Suppressor macrophage treated with lipopolysaccharide for 1 hour (primary cell): ENCODE measurements around the gene FBRSL1.

Experiments
- DNase-seq, 3 donors: peaks; one replicate each; pipeline ENCODE4 v3.0.0-alpha.2; 2020 to 2022

FBRSL1 gene

DNA sequence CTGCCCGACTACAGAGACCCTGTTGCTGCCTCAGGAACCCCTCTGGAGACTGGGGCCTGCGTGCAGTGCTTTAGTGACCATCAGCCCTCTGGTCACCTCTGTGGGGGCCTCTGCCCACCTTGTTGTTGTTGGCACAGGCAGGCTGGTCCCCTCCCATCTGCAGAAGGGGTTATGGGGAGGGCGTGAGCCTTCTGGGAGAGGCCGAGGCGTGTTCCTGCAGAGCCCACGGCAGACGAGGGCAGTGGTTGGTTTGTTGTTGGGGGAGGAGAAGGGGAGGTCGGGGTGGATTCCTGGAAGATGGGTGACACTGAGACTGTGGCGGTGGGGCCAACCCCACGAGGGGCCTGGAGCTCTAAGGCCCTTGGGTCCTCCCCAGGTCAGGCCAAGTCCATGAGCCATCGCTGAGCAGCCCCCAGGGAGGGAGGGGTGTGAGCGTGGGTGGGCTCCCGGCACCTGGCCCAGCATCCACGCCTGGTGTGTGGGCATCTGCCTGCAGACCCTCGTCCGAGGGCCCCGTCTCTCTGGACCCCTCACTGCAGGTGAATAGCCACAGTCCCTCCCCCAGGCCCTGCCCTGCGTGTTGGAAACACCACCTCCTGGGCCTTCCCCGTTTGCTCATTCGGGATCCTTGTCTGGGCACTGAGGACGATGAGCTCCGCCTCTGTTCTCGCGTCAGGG, 23.6 kb downstream of the FBRSL1 start:
- DNase-seq = no peak

DNA sequence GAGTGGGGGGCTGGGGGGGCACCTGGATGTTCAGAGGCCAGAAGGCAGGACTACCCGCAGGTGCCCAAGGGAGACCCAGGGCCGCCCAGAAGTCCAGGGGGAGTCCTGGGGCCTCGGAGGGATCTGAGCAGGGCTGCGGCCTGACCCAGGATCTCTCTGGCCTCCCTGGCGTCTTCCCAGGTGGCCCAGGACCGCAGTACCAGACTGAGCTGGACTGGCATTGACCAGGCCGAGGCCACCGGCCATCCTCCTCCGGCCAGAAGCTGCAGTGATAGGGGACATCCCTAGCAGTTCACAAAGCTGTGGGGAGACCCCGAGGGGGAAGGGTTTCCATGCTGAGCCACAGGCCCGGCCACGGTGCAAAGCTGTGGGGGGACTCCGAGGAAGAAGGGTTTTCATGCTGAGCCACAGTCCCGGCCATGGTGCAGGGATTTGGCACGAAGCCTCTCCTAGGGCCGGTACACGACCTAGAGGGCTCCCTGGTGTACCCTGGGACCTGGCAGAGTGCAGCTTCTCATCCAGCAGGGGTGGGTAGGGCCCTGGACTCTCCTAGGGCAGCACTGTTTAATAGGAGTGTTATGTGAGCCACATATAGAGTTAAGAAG, 24.4 kb downstream of the FBRSL1 start:
- no peak for DNase-seq

DNA sequence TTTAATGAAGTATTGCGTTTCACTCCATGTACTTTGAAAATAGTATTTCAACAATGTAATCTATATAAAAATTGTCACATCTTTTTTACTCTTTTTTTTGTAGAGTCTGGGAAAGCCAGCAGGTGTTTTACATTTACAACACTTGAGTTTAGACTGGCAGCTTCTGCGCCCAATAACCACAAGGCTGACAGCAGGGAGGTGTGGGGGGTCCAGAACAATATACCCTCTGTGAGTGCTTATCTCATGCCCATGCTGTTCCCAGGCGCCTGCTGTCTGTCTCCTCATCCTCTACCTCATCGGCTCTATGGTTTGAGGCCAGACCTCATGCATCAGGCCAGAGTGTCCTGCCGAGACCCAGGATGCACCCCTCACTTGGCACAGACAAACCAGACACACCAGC, 24.9 kb downstream of the FBRSL1 start:
- no peak for DNase-seq

DNA sequence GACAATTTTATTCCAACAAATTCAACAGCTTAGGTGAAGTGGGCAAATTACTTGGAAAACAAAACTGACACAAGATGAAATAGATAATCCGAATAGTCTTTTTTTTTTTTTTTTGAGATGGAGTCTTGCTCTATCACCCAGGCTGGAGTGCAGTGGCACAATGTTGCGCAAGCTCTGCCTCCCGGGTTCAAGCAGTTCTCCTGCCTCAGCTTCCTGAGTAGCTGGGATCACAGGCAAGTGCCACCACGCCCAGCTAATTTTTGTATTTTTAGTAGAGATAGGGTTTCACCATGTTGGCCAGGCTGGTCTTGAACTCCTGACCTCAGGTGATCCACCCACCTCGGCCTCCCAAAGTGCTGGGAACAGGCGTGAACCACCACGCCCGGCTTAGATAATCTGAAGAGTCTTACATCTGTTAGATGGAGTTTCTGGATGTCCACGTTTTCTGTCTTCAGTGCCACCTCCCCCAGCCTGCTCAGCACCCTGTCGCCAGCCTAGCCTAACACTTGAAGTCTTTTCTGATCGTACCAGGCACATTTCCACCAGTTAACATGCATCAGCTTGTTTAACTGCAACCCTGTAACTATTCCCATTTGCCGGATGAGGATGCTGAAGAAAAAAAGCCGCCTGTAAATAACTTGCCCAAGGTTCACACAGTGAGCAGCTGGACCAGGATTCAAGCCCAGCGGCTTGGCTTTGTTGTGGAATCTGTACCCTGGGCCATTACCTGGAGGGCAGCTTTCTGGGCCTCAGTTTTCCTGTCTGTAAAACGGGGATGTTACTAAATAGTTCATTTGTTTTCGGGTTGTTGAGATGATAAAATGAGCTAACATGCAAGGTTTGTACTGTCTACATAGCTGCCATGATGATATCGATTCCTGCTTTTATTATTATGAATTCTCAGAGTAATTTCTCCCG, 26.4 kb downstream of the FBRSL1 start:
- DNase-seq = no peak

DNA sequence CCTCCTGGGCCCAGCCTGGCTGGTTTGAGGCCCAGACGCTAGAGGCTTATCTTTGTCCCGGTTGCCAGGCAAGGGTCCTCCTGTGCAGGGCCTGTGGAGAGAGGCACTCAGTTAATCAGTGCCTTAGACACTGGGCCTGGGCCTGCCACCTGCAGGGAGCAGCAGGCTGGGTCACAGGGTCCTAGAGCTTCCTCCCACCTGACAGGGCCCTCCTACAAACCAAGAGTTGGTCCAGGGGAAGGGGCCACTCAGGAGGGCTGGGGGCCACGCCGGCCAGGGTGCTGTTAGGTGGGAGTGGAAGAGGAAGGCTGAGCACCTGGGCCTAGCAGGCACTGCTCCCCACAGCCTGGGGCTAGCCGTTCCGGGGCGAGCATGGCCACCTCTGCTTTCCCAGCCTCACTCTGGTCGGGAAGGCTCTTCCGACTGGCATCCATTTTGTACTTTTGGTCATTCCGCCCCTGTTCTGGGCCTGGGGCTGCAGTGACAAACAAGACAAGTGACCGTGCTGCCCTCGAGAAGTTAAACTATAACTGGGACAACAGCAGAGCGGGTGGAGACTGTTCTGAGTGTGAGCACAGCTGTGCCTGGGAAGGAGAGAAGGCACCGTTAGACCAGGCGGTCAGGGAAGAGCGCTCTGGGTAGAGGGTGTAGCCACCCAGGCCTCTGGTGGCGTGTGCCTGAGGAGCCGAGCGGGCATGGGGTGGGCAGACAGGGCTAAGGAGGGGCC, 27.2 kb downstream of the FBRSL1 start:
- no peak for DNase-seq

DNA sequence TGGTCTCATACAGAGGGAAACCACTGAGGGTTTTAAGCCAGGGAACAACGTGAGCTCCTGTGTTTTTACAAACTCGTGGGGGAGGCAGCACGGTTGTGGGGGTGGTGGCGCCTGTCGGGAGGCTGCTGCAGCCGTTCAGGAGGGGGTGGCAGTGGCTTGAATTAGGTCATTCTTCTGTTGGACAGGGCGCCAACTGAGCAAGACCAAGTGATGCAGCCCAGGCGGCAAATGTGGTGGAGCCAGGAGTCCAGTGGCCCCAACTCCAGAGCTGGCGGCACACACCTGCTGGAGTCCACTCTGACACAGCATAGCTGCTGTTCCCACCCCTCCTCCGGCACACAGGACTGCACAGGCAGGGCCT, 27.8 kb downstream of the FBRSL1 start:
- DNase-seq = no peak

DNA sequence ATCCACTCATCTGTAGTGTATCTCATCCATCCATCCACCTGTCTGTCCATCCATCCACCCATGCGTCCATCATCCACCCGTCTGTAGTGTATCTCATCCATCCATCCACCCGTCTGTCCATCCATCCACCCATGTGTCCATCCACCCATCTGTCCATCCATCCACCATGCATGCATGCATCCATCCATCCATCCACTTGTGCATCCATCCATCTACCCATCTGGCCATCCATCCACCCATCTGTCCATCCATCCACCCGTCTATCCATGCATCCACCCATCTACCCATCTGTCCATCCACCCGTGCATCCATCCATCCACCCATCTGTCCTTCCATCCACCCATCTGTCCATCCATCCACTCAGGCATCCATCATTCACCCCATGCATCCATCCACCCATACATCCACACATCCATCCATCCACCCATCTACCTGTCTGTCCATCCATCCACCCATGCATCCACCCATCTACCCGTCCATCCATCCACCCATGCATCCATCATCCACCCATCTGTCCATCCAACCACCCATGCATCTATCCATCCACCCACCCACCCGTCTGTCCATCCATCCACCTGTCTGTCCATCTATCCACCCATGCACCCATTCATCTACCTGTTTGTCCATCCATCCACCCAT, 28.5 kb downstream of the FBRSL1 start:
- no peak for DNase-seq

DNA sequence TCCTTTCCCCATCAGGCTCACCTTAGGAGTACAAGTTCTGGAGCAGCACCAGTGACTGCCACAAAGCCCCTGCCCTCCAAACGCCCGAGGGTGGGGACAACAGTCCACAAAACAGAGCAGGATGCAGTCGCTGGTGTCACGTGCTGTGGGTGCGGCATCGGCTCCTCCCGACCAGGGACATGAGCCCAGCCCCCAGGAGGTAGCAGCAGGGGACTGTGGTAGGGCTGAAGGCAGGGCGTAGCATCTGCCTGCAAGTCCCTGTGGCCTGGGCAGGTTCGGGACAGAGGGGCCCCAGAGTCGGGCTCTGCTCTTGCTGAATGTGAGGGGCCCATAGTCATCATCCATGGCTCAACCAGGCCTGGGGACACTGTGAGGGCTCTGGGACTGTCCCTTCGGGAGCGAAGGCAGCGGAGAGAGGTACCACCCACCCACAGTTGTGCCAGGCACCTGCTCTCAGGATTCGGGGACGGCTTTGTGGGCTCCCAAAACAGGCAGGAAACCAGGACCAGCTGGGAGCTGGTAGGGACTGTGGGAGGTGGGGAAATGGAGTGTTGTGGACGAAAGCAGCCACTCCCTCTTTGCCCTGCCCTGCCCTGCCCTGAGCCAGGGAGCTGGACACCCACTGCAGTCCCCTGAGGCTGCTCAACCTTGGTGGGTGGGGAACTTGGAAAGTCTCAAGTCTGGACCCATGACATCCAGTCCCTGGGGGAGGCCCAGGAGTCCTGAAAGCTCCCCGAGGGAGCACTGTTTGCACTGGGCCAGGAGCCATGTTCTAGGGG, 30.7 kb downstream of the FBRSL1 start:
- no peak for DNase-seq

DNA sequence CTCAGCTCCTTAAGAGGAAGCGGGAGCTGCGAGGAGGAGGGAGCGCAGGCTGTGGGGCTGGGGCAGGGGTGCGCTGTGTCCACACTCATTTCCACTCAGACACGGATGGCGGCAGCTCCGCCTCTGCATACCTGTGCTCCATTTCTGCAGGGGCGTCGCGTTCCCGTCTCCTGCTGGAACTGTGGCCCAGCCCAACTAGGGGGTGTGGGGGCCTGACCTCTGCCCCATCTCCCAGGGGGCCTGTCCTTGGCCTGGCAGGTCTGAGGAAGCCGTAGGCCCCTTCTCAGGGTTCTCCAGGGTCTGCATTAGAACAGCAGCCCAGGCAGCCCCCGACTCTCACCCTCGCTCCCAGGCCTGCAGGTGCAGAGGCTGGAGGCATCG, 31.2 kb downstream of the FBRSL1 start:
- DNase-seq = no peak

DNA sequence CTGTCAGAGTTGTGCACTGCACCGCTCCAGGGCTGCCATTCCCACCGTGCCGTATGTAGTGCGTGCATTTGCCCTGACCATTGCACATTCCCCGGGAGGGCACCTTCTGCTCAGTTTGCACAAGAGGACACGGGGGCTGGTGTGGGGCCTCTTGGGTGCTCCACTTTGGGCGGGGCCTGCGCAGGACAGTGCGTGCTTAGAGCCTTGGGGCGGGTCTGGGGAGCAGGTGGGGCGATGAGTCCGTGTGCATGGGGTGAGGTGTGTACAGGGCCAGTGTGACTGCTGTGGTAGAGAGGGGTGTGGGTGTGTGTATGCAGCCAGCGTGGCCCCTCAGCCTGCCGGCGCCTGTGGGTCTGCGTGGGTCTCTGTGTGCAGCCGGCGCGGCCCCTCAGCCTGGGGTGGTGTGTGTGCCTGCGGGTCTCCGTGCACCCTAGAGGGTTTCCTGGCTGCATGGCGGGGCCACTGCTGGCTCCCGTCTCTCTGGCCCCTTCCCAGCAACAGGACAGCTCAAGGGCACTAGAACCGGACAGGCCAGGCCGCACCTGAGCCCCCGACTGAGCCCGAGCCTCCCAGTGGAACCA, 31.9 kb downstream of the FBRSL1 start:
- DNase-seq = no peak

DNA sequence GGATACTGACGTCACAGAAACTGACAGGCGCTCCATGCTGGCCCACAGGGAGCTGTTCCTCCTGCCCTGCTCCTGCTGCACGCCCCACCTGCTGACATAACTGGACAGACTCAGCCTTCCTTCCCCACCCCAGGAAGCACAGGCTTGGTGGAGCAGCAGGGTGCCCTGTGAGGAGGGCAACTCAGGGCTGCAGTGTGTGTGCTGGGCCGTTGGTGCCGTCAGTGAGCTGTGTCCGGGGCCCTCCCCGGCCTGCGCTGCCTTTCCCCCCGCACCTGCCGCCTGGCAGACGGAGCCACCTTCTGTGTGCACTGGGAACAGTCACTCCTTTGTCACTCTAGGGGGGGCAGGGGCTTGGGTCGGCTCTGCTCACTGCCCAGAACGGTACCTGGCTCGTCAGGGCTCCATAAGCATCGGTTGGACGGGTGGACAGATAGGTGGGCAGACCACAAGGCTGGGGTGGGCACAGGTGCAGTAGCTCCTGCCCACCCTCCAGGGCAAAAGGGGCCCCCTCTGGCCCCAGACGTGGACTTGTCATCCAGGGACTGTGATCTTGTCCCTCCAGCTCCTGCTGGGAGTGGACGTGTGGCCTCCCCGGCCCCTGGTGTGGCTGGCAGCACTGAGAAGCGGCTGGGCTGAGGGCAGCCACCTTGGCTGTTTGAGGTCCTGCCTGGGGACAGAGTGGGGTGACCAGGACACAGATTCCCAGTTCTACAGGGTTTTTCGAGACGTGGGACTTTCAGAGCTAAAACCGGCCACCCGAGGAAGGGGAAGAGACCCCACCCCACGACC, 32.8 kb downstream of the FBRSL1 start:
- no peak for DNase-seq

DNA sequence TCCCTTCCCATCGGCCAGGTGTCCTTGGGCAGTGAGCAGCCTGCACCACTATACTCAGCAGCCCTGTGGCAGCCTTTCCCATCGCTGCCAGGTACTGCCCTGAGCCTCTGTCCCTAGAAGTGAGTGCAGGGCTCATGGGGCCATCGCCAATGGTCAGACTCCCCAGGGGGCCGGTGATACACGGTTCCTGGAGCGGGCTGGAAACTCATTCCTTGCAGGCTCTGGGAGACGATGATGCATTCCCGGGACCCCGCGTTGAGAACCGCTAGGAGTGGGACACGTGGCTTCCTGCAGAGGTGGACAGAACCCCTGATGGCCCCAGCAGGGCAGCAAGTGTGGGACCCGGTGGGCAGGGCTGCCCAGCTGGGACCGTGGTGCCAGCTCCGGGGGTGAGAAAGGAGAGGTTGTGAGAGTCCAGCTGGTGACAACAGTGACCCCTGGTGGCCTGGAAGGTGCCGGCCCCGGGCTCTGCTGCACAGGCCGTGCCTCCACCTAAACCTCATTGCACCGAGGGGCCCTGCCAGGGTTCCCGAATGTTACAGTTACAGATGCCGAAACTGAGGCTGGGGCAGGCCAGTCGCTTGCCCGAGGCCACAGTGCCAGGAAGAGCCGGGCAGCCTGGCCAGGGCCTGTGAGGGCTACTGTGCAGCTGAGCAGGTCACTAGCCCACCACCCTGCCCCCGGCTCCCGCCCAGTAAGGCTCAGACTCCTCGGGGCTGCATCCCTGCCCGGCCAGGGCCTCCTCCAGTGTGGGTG, 33.8 kb downstream of the FBRSL1 start:
- DNase-seq = peak; percentile 66 to 88 (median 80)

DNA sequence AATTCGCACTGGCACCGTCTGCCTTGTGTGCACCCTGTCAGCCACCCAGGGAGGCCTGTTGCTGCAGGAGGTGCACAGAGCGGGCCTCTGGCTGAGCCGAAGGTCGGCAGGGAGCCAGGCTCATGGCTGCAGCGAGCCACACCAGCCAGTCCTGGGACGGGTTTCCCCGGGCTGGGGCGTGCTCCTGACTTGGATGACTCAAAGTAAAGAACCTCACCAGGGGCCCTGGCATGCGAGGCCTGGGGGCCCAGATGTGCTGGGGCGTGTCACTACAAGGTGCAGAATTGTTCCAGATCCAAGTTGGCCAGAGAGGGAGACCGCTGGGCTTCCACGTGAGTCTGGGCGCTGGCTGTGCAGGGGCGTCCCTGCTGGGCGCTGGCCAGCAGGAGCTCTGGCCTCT, 34.5 kb downstream of the FBRSL1 start:
- DNase-seq = peak in 1 of 3 donors; percentile 15

DNA sequence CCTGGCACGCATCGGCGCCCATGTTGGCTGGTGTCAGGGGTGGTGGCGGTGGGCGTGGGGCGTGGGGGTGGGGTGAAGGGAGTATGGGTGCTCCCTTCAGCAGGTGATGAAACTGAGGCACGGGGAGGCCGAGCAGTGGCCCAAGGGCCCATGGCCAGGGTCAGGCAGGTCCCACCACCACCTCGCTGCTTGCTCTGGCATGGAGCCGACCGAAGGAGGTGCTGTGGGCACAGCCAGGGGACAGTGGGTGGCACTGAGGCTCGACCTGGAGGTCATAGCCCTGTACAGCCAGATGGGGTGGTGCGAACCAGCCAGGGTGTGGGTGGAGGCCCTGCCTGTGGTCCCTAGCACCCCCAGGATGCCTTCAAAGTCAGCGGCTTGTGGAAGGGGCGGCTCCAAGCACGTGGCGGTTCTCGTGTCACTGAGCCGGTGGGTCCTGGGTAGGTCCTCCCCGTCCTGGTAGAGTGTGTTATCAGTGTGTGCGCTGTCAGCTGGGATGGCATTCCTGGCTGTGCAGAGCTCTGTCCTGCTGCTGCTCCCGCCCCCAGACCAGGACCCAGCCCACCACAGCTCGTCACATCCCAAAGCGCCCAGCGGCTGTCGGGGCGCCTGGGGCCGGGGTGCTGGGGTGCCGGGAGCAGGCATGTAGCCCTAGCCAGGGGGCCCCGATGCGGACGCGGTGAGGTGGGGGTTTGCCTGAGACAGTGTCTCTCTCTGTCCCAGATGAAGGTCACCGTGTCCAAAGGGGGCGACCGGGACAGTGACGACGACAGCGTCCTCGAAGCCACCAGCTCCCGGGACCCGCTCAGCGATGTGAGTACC, 35.3 kb downstream of the FBRSL1 start:
- DNase-seq = no peak

DNA sequence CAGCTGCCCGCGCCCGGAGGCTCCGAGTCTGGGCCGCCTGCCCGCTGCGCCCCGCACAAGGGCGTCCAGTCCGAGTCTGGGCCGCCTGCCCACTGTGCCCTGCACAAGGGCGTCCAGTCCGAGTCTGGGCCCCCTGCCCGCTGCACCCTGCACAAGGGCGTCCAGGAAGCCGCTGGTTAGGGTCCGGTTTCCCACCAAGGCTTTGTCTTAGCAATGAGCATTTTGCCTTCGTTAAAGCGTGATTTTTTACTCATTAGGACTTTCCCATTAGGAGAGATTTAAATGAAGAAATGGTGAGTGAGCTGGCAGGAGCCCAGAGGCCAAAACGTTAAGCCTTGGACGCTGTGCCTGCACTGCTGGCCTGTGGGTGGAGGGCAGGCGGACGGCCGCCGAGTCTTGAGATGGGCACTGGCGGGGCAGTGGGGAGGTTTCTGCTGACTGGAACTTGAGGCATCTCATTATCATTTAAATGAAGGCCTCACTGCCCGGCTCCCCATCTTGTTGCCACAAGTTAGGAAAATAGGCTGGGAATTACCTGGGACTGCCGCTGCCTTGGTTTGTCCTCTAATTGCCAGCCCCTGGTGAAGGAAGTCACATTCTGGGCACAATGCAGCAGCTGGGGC, 36.0 kb downstream of the FBRSL1 start:
- DNase-seq = no peak

DNA sequence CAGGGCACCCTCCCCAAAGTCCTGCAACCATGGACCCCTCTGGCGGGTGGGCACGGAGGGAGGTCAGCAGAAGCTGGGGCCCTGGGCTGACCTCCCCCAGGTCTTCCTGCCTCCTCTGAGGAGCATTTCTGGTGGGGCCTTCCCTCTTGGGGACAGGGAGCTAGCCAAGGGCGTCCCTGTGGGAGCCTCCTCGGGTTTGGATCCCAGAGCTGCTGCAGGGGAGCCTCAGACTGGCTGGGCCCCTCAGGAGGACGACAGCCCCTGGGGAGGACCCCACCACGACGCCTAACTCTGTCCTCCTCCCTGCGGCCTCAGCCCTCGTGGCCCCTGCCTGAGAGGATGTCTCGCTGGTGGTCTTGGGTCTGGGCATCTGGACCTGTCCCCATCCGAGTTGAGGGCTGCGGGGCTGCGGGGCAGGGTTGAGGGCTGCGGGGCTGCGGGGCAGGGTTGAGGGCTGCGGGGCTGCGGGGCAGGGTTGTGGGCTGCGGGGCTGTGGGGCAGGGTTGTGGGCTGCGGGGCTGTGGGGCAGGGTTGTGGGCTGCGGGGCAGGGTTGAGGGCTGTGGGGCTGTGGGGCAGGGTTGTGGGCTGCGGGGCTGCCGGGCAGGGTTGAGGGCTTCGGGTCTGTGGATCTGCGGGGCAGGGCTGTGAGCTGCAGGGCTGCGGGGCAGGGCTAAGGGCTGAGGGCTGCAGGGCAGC, 37.4 kb downstream of the FBRSL1 start:
- no peak for DNase-seq

DNA sequence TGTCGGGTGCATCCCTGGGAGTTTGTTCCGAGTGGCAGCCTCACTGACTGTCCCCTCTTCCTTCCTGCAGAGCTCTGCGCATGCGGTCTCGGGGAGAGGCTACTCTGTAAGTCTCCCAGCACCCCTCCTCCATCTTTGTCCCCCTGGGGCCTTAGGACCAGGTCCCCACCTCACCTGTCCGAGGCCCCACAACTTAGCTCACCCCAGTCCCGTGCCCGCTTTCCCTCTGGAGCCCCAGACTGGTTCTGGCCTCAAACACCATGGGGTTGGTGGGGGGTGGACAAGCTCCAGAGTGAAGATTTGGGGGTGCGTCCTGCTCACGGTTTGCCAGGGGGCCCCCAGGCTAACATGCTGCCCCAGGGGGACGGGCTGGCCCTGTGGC, 37.9 kb downstream of the FBRSL1 start:
- DNase-seq = no peak

DNA sequence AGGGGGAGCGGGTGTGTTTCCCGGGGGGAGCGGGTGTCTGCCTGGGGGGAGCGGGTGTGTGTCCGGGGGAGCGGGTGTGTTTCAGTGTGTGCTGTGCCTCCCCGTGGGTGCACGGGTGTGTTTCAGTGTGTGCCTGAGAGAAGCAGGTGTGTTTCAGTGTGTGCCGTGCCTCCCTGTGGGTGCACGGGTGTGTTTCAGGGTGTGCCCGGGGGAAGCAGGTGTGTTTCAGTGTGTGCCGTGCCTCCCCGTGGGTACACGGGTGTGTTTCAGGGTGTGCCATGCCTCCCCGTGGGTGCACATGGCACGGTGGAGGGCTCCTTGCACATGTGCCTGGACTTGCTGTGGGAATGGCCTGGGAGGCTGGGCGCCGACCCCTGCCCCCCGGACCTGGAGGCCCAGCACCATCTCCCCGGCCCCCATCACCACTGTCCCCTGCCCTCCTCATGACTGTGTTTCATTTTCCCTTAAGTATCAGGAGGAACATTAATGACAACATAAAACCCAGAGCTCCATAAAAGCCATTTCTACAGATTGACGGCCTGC, 38.7 kb downstream of the FBRSL1 start:
- no peak for DNase-seq
